GM18951 (cell line): ENCODE data around the gene TTLL6.

Source experiments
- POLR2A ChIP-seq: IDR thresholded peaks from 4 replicates; pipeline ENCODE4 v1.6.1; 2011; ENCODE audit warnings: mild to moderate bottlenecking; ENCODE audit not compliant: insufficient read length, insufficient read depth; ENCODE audit errors: extremely low read depth
- in situ Hi-C: fragments of 300-500 bp; cut with MboI; formaldehyde crosslinking; loops from one replicate; pipeline ENCODE4 v1.12.0; 2022; ENCODE audit warnings: low sequenced_read_pairs, mixed read lengths, inconsistent platforms; ENCODE audit not compliant: unreplicated experiment

Gene TTLL6

GRCh38 chr17:48747445-48748363 is 69.3 kb downstream of the TTLL6 start:
- in situ Hi-C loops = no loop called here
- no peak for TF ChIP-seq POLR2A

GRCh38 chr17:48746916-48747444 is 70.0 kb downstream of the TTLL6 start:
- in situ Hi-C loops = no loop called here
- TF ChIP-seq POLR2A = no peak

GRCh38 chr17:48745381-48746275 is 71.4 kb downstream of the TTLL6 start:
- in situ Hi-C loops = no loop called here
- TF ChIP-seq POLR2A = no peak

- no peak for TF ChIP-seq POLR2A
- in situ Hi-C loops = no loop called here
These were observed 76.5 kb downstream of the TTLL6 start for GRCh38 chr17:48740537-48740936.

GRCh38 chr17:48738803-48739526 is 78.1 kb downstream of the TTLL6 start:
- in situ Hi-C loops = no loop called here
- TF ChIP-seq POLR2A = no peak

- TF ChIP-seq POLR2A = no peak
- in situ Hi-C loops = no loop called here
These were observed 78.6 kb downstream of the TTLL6 start for GRCh38 chr17:48738424-48738802.

- in situ Hi-C loops = no loop called here
- TF ChIP-seq POLR2A = no peak
These were observed 79.5 kb downstream of the TTLL6 start for GRCh38 chr17:48737330-48738043.

- in situ Hi-C loops = no loop called here
- no peak for TF ChIP-seq POLR2A
These were observed 82.0 kb downstream of the TTLL6 start for GRCh38 chr17:48735062-48735351.

GRCh38 chr17:48734333-48735061 is 82.5 kb downstream of the TTLL6 start:
- TF ChIP-seq POLR2A = no peak
- in situ Hi-C loops = no loop called here

GRCh38 chr17:48733632-48734328 is 83.2 kb downstream of the TTLL6 start:
- TF ChIP-seq POLR2A = no peak
- in situ Hi-C loops = no loop called here
